HepG2 (cell line): Measurements from ENCODE around the gene WRAP73. TPM values are rescaled to one million over a fixed set of nuclear protein-coding genes. Genes with fewer than 3 reads are reported as not detected.

Source experiments
- ATAC-seq: fragments of 200-7000 bp; cut with Tn5 transposase; 3 replicates; pipeline ENCODE4 v1.9.1; 2020; ENCODE audit warnings: mild to moderate bottlenecking, moderate library complexity
- BruUV-seq: library from RNA; stranded (reverse); fragments of 400-500 nt; replicated peaks from 2 replicates; lab custom pipeline; 2021; lab: Mats Ljungman, UMichigan
- CTCF ChIA-PET: fragments of 300-600 bp; formaldehyde crosslinking; extraction: SDS; loops from one replicate; lab custom pipeline; 2021; ENCODE audit warnings: low total read pairs, inconsistent platforms, low intra/inter-chr PET ratio; lab: Yijun Ruan, JAX
- POLR2A ChIA-PET: fragments of 350-600 bp; sonication (Branson Sonifier 250); formaldehyde crosslinking; loops from one replicate; lab custom pipeline; 2020; ENCODE audit warnings: antibody characterized with exemption, inconsistent platforms; lab: Yijun Ruan, JAX
- DNase-seq: peaks from one replicate; pipeline ENCODE4 v3.0.0-alpha.2; 2015; ENCODE audit warnings: low spot score
- FAIRE-seq: peaks from 3 replicates; lab custom pipeline; 2011; peaks lifted over from hg19 to GRCh38; lab: Jason Lieb, UNC
- H2AFZ ChIP-seq: one replicate; pipeline ENCODE4 v1.6.1; 2011; ENCODE audit warnings: low read length, inconsistent platforms
- H3K27ac ChIP-seq: fragments of 300-600 bp; 3 replicates; pipeline ENCODE4 v1.8.0; 2011; ENCODE audit warnings: mixed run types, mild to moderate bottlenecking, mixed read lengths, low read length, inconsistent platforms; ENCODE audit not compliant: insufficient read depth; ENCODE audit errors: extremely low read length
- H3K27me3 ChIP-seq, 2 experiments: fragments of 200-600 bp in 1 of 2; 2 replicates in 1 of 2; 3 replicates in 1 of 2; pipeline versions ENCODE4 v1.6.0 to v1.8.0; 2011; ENCODE audit warnings: low read length in 2 of 2, mild to moderate bottlenecking in 2 of 2, moderate library complexity in 2 of 2, inconsistent platforms in 1 of 2; ENCODE audit not compliant: insufficient read depth in 2 of 2, control insufficient read depth in 1 of 2
- H3K36me3 ChIP-seq, 2 experiments: fragments of 200-600 bp in 1 of 2; replicated peaks in 1 of 2; 2 replicates in 1 of 2; 3 replicates in 1 of 2; pipeline versions ENCODE4 v1.5.1 to v1.8.0; 2011; ENCODE audit warnings: low read length in 2 of 2, inconsistent platforms in 1 of 2; ENCODE audit not compliant: insufficient read depth in 2 of 2, control insufficient read depth in 1 of 2
- H3K4me1 ChIP-seq: 2 replicates; pipeline ENCODE4 v1.5.1; 2012; ENCODE audit warnings: low read length, inconsistent platforms; ENCODE audit not compliant: insufficient read depth
- H3K4me2 ChIP-seq: 2 replicates; pipeline ENCODE4 v1.6.0; 2011; ENCODE audit warnings: low read depth, low read length, inconsistent platforms
- H3K4me3 ChIP-seq, 3 experiments: fragments of 200-600 bp in 1 of 3; sonication (generic), shearing (Covaris generic) in 1 of 3; replicated peaks in 1 of 3; 2 replicates each; pipeline ENCODE4 v1.5.1; 2011 to 2016; ENCODE audit warnings: low read length in 3 of 3, inconsistent platforms in 2 of 3, low read depth in 2 of 3, mild to moderate bottlenecking in 2 of 3, control low read depth in 1 of 3, mixed read lengths in 1 of 3; ENCODE audit not compliant: insufficient read depth in 1 of 3
- H3K79me2 ChIP-seq: one replicate; pipeline ENCODE4 v1.6.1; 2011; ENCODE audit warnings: low read length, inconsistent platforms; ENCODE audit not compliant: insufficient read depth
- H3K9ac ChIP-seq: 2 replicates; pipeline ENCODE4 v1.6.0; 2011; ENCODE audit warnings: mild to moderate bottlenecking, low read depth, low read length, inconsistent platforms; ENCODE audit not compliant: insufficient read depth
- H3K9me3 ChIP-seq: 2 replicates; pipeline ENCODE4 v1.5.1; 2012; ENCODE audit warnings: mild to moderate bottlenecking, low read length
- H4K20me1 ChIP-seq: 2 replicates; pipeline ENCODE4 v1.6.0; 2011; ENCODE audit warnings: inconsistent platforms, mild to moderate bottlenecking, low read length, moderate library complexity; ENCODE audit not compliant: insufficient read depth
- ATF2 ChIP-seq: sonication (generic); formaldehyde crosslinking; IDR thresholded peaks from 2 replicates; pipeline ENCODE4 v1.4.0; 2020; ENCODE audit warnings: missing genetic modification reagents
- CCAR2 ChIP-seq: fragments of 200-400 bp; formaldehyde crosslinking; optimal IDR thresholded peaks from 2 replicates; pipeline ENCODE3; 2018; ENCODE audit warnings: low read depth, mild to moderate bottlenecking, low read length, moderate library complexity
- GTF3A ChIP-seq: sonication (generic); formaldehyde crosslinking; conservative IDR thresholded peaks from 2 replicates; pipeline ENCODE4 v1.4.0; 2020; ENCODE audit warnings: mild to moderate bottlenecking, missing genetic modification reagents
- HHEX ChIP-seq: IDR thresholded peaks from 2 replicates; pipeline ENCODE4 v1.6.1; 2016; ENCODE audit warnings: control low read depth
- REXO4 ChIP-seq: sonication (generic); formaldehyde crosslinking; IDR thresholded peaks from 2 replicates; pipeline ENCODE4 v1.8.0; 2022; ENCODE audit warnings: missing genetic modification reagents, mild to moderate bottlenecking, borderline replicate concordance
- XRCC5 ChIP-seq: fragments of 200-400 bp; formaldehyde crosslinking; optimal IDR thresholded peaks from 2 replicates; pipeline ENCODE3; 2017; ENCODE audit warnings: mild to moderate bottlenecking, low read length
- ZNF446 ChIP-seq: sonication (generic); formaldehyde crosslinking; IDR thresholded peaks from 2 replicates; pipeline ENCODE4 v1.5.0; 2020; ENCODE audit warnings: mild to moderate bottlenecking, missing genetic modification reagents
- ZNF510 ChIP-seq: sonication (generic); formaldehyde crosslinking; IDR thresholded peaks from 2 replicates; pipeline ENCODE4 v1.4.0; 2020; ENCODE audit warnings: low read depth, mild to moderate bottlenecking, missing genetic modification reagents
- ZNF550 ChIP-seq: sonication (generic); formaldehyde crosslinking; IDR thresholded peaks from 2 replicates; pipeline ENCODE4 v1.4.0; 2020; ENCODE audit warnings: mild to moderate bottlenecking, missing genetic modification reagents, borderline replicate concordance
- ZNF564 ChIP-seq: sonication (generic); formaldehyde crosslinking; IDR thresholded peaks from 2 replicates; pipeline ENCODE4 v1.8.1; 2023; ENCODE audit warnings: mild to moderate bottlenecking, missing genetic modification reagents
- ZNF652 ChIP-seq: IDR thresholded peaks from 2 replicates; pipeline ENCODE4 v1.6.1; 2016; ENCODE audit warnings: low read depth, borderline replicate concordance
- whole genome bisulfite sequencing: methylation state at CpG from one replicate; pipeline ENCODE4 v1.1.6; 2017; ENCODE audit warnings: low lambda C conversion rate; 5-methylcytosine and 5-hydroxymethylcytosine counted together
- in situ Hi-C: cut with HindIII; loops from 2 replicates; pipeline ENCODE4 v1.10.0; 2017; ENCODE audit warnings: low pct_unique_long_range_greater_than_20kb; ENCODE audit not compliant: extremely low pct_ligation_motif_present
- intact Hi-C: fragments of 100-400 bp; cut with micrococcal nuclease; formaldehyde crosslinking; loops from one replicate; pipeline ENCODE4 v1.10.0; 2022; ENCODE audit not compliant: unreplicated experiment
- polyA plus RNA-seq, 8 experiments: library from polyadenylated mRNA; depleted of rRNA in 3 of 8; stranded (reverse) in 7 of 8; unstranded in 1 of 8; fragments of >200 nt; fragmentation: Illumina TruSeq in 4 of 8; extraction: Trizol in 4 of 8; gene quantifications; 2 replicates each; pipeline versions ENCODE4 v1.2.1 to v1.2.3, GENCODE V29; 2011 to 2016; ENCODE audit warnings: low read depth in 4 of 8, missing spikeins in 1 of 8, mixed read lengths in 1 of 8; ENCODE audit not compliant: insufficient read depth in 1 of 8
- total RNA-seq, 5 experiments: library from RNA; depleted of rRNA; stranded (reverse); fragments of >200 nt; fragmentation: Illumina TruSeq; extraction: Trizol; gene quantifications; 2 replicates each; pipeline ENCODE4 v1.2.3, GENCODE V29; 2016; ENCODE audit warnings: low read depth in 1 of 5
- TF ChIP-seq, protein P1 (sequence below): sonication (generic); formaldehyde crosslinking; IDR thresholded peaks from 2 replicates; pipeline ENCODE4 v1.4.0; 2020; ENCODE audit warnings: mild to moderate bottlenecking, missing genetic modification reagents
- TF ChIP-seq, protein P2 (sequence below), 2 experiments: fragments of 450-650 bp in 1 of 2; sonication (generic) in 1 of 2; formaldehyde crosslinking; IDR thresholded peaks; 2 replicates each; pipeline versions ENCODE4 v1.5.0 to v1.8.0; 2020 to 2022; ENCODE audit warnings: mild to moderate bottlenecking in 1 of 2, missing genetic modification reagents in 1 of 2

Gene WRAP73
- total and polyA plus RNA-seq, 2 of the 13 experiments (the other 11 are each of a cell fraction or from before 2014, with no cell fraction given): 18.1 to 40.4 TPM

DNA sequence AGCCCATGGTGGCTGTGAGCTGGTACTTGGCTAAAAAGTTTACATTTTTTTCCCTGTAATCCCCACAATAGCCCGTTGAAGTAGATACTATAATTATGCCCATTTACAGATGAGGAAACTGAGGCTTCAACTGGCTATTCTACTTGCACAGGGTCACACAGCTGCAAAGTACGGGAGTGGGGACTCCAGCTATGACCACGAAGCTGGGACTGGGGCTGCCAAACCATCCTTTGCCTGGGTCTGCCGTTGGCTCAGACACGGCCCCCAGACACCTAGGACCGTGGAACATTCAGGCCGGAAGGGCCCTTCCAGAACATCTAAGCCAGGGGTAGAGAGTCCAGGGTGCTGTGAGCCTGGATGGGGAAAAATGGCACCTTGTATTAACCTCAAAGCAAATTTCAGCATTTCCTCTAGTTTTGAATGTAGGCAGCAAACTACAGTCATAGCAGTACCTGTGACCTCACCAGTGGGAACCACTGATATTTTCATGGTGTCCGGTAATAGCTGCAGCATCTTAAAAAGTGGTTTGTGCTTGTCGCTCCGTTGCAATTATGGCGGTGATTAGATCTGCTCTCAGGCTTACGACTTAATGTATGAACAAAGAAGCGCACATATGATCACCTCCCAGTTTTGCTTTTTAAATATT, 6.7 kb upstream of the WRAP73 start:
- no peak overlapping the region for H3K27ac ChIP-seq
- intact Hi-C loops (no loop called here), in situ Hi-C loops (no loop called here)
- no peaks in the 10 kb centered on the region for H4K20me1 ChIP-seq
- no peaks in the 10 kb centered on the region for H3K79me2 ChIP-seq
- H3K4me2 ChIP-seq: no peak overlapping the region
- no peaks in the 10 kb centered on the region for H3K9me3 ChIP-seq
- no peak for ATAC-seq
- H3K27me3 ChIP-seq: peaks cover 2 to 6% of the 10 kb centered on the region in 2 experiments; a peak in 2 of 5 replicates
- H3K4me1 ChIP-seq: peaks cover 12% of the 10 kb centered on the region
- no TSS peak for BruUV-seq
- H3K9ac ChIP-seq: no peak overlapping the region
- no peak for TF ChIP-seq HHEX (CRISPR knock-in tag)
- no peak for TF ChIP-seq ZNF550 (CRISPR knock-in tag)
- no peak for TF ChIP-seq CCAR2
- TF ChIP-seq ZNF510: no peak
- no peak for TF ChIP-seq ATF2 (CRISPR knock-in tag)
- TF ChIP-seq REXO4: no peak
- TF ChIP-seq, protein P1, sequence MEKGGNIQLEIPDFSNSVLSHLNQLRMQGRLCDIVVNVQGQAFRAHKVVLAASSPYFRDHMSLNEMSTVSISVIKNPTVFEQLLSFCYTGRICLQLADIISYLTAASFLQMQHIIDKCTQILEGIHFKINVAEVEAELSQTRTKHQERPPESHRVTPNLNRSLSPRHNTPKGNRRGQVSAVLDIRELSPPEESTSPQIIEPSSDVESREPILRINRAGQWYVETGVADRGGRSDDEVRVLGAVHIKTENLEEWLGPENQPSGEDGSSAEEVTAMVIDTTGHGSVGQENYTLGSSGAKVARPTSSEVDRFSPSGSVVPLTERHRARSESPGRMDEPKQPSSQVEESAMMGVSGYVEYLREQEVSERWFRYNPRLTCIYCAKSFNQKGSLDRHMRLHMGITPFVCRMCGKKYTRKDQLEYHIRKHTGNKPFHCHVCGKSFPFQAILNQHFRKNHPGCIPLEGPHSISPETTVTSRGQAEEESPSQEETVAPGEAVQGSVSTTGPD (CRISPR knock-in tag): no peak
- no peak for TF ChIP-seq GTF3A (CRISPR knock-in tag)
- no peak for TF ChIP-seq XRCC5
- TF ChIP-seq ZNF564 (CRISPR knock-in tag): no peak
- TF ChIP-seq, protein P2, sequence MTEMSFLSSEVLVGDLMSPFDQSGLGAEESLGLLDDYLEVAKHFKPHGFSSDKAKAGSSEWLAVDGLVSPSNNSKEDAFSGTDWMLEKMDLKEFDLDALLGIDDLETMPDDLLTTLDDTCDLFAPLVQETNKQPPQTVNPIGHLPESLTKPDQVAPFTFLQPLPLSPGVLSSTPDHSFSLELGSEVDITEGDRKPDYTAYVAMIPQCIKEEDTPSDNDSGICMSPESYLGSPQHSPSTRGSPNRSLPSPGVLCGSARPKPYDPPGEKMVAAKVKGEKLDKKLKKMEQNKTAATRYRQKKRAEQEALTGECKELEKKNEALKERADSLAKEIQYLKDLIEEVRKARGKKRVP (CRISPR knock-in tag; IDR thresholded peaks at IDR 0.05): no peak
- no peak for TF ChIP-seq ZNF446 (CRISPR knock-in tag)
- no peak for TF ChIP-seq ZNF652 (CRISPR knock-in tag)
- no peak for FAIRE-seq
- WGBS: 87% methylated on average over 12 of the region's 13 CpGs
- no peaks in the 10 kb centered on the region for H3K36me3 ChIP-seq
- CTCF ChIA-PET: no interaction called here
- no peak overlapping the region for H2AFZ ChIP-seq
- POLR2A ChIA-PET: no interaction called here
- H3K4me3 ChIP-seq: no peak overlapping the region
- no peak for DNase-seq
